ENCODE results near the gene YWHAQ. TPM values are rescaled to one million over a fixed set of nuclear protein-coding genes. Genes with fewer than 3 reads are reported as not detected.

YWHAQ gene
- total and polyA plus RNA-seq, 5 donors from 2014 or later: 160 to 359 (median 279) TPM

- H3K4me1 Mint-ChIP-seq: peaks cover 9 to 27% (median 12%) of the 10 kb centered on the region in 4 donors
- H3K4me3 Mint-ChIP-seq: no peak overlapping the region
These were observed 23.8 kb upstream of the YWHAQ start for GRCh38 chr2:9654452-9655100.

GRCh38 chr2:9653485-9654271 is 22.9 kb upstream of the YWHAQ start:
- Mint-ChIP-seq H3K27ac (no peak overlapping the region), H3K27me3 (no peaks in the 10 kb centered on the region), H3K36me3 (peaks cover 4% of the 10 kb centered on the region), H3K4me1 (peaks cover 9 to 27% (median 12%) of the 10 kb centered on the region in 4 donors), H3K4me3 (no peak overlapping the region), H3K9me3 (peaks cover 0 to 4% (median 0%) of the 10 kb centered on the region in 7 donors)
- DNase-seq (no peak), ATAC-seq (ENCODE audit: low read depth in 2 of 2) (no peak)
- Histone ChIP-seq H3K4me1 (ENCODE audit: control insufficient read depth, insufficient read depth, low read length, poor library complexity, severe bottlenecking) (peaks cover 13% of the 10 kb centered on the region), H3K27me3 (ENCODE audit: control insufficient read depth, insufficient read depth, low read length) (no peaks in the 10 kb centered on the region), H3K27ac (ENCODE audit: insufficient read depth, low read length, poor library complexity, severe bottlenecking) (no peak overlapping the region), H3K9me3 (ENCODE audit: control insufficient read depth in 2 of 2, low read length in 2 of 2) (no peaks in the 10 kb centered on the region), H3K4me3 (ENCODE audit: low read depth, low read length) (no peak overlapping the region), H3K36me3 (ENCODE audit: control insufficient read depth, insufficient read depth, low read length) (no peaks in the 10 kb centered on the region)

More at GRCh38 chr2:9654452-9655100, 23.8 kb upstream of the YWHAQ start:
- peaks cover 0 to 4% (median 0%) of the 10 kb centered on the region in 7 donors for H3K9me3 Mint-ChIP-seq
- peaks cover 4% of the 10 kb centered on the region for H3K36me3 Mint-ChIP-seq
- ATAC-seq (ENCODE audit: low read depth in 2 of 2) (no peak), DNase-seq (no peak)
- H3K4me1 ChIP-seq (ENCODE audit: control insufficient read depth, insufficient read depth, low read length, poor library complexity, severe bottlenecking): peaks cover 13% of the 10 kb centered on the region
- H3K36me3 ChIP-seq (ENCODE audit: control insufficient read depth, insufficient read depth, low read length): no peaks in the 10 kb centered on the region
- no peaks in the 10 kb centered on the region for H3K27me3 Mint-ChIP-seq
- no peak overlapping the region for H3K27ac ChIP-seq (ENCODE audit: insufficient read depth, low read length, poor library complexity, severe bottlenecking)
- peak overlapping the region in 1 of 3 donors; percentile 58 for H3K27ac Mint-ChIP-seq
- no peak overlapping the region for H3K4me3 ChIP-seq (ENCODE audit: low read depth, low read length)
- H3K27me3 ChIP-seq (ENCODE audit: control insufficient read depth, insufficient read depth, low read length): no peaks in the 10 kb centered on the region
- no peaks in the 10 kb centered on the region for H3K9me3 ChIP-seq (ENCODE audit: control insufficient read depth in 2 of 2, low read length in 2 of 2)

- H3K27ac Mint-ChIP-seq: no peak overlapping the region
- H3K4me3 ChIP-seq (ENCODE audit: low read depth, low read length): no peak overlapping the region
- no peak overlapping the region for H3K4me3 Mint-ChIP-seq
- H3K4me1 Mint-ChIP-seq: peaks cover 9 to 27% (median 12%) of the 10 kb centered on the region in 4 donors
- H3K4me1 ChIP-seq (ENCODE audit: control insufficient read depth, insufficient read depth, low read length, poor library complexity, severe bottlenecking): peaks cover 13% of the 10 kb centered on the region
- DNase-seq (no peak), ATAC-seq (ENCODE audit: low read depth in 2 of 2) (no peak)
- H3K9me3 ChIP-seq (ENCODE audit: control insufficient read depth in 2 of 2, low read length in 2 of 2): no peaks in the 10 kb centered on the region
- H3K36me3 Mint-ChIP-seq: peaks cover 4% of the 10 kb centered on the region
- H3K27ac ChIP-seq (ENCODE audit: insufficient read depth, low read length, poor library complexity, severe bottlenecking): no peak overlapping the region
- peaks cover 0 to 4% (median 0%) of the 10 kb centered on the region in 7 donors for H3K9me3 Mint-ChIP-seq
- H3K36me3 ChIP-seq (ENCODE audit: control insufficient read depth, insufficient read depth, low read length): no peaks in the 10 kb centered on the region
- H3K27me3 ChIP-seq (ENCODE audit: control insufficient read depth, insufficient read depth, low read length): no peaks in the 10 kb centered on the region
- H3K27me3 Mint-ChIP-seq: no peaks in the 10 kb centered on the region
These were observed 22.2 kb upstream of the YWHAQ start for GRCh38 chr2:9652898-9653479.

- no peak overlapping the region for H3K27ac Mint-ChIP-seq
- peaks cover 0 to 4% (median 0%) of the 10 kb centered on the region in 7 donors for H3K9me3 Mint-ChIP-seq
- H3K27me3 Mint-ChIP-seq: no peaks in the 10 kb centered on the region
- no peak overlapping the region for H3K4me3 Mint-ChIP-seq
- DNase-seq (no peak), ATAC-seq (ENCODE audit: low read depth in 2 of 2) (no peak)
- H3K36me3 ChIP-seq (ENCODE audit: control insufficient read depth, insufficient read depth, low read length): no peaks in the 10 kb centered on the region
- peaks cover 4% of the 10 kb centered on the region for H3K36me3 Mint-ChIP-seq
- H3K4me1 ChIP-seq (ENCODE audit: control insufficient read depth, insufficient read depth, low read length, poor library complexity, severe bottlenecking): peaks cover 13% of the 10 kb centered on the region
- H3K27ac ChIP-seq (ENCODE audit: insufficient read depth, low read length, poor library complexity, severe bottlenecking): no peak overlapping the region
- peaks cover 9 to 20% (median 12%) of the 10 kb centered on the region in 4 donors for H3K4me1 Mint-ChIP-seq
- no peaks in the 10 kb centered on the region for H3K27me3 ChIP-seq (ENCODE audit: control insufficient read depth, insufficient read depth, low read length)
- no peak overlapping the region for H3K4me3 ChIP-seq (ENCODE audit: low read depth, low read length)
- no peaks in the 10 kb centered on the region for H3K9me3 ChIP-seq (ENCODE audit: control insufficient read depth in 2 of 2, low read length in 2 of 2)
These were observed 21.5 kb upstream of the YWHAQ start for GRCh38 chr2:9652267-9652666.

- H3K27ac ChIP-seq (ENCODE audit: insufficient read depth, low read length, poor library complexity, severe bottlenecking): no peak overlapping the region
- Mint-ChIP-seq H3K27ac (no peak overlapping the region), H3K9me3 (peaks cover 0 to 4% (median 0%) of the 10 kb centered on the region in 7 donors), H3K36me3 (peaks cover 4% of the 10 kb centered on the region), H3K4me1 (peaks cover under 1 to 5% (median 3%) of the 10 kb centered on the region in 4 donors), H3K27me3 (no peaks in the 10 kb centered on the region), H3K4me3 (no peak overlapping the region)
- no peaks in the 10 kb centered on the region for H3K9me3 ChIP-seq (ENCODE audit: control insufficient read depth in 2 of 2, low read length in 2 of 2)
- peaks cover 2% of the 10 kb centered on the region for H3K4me1 ChIP-seq (ENCODE audit: control insufficient read depth, insufficient read depth, low read length, poor library complexity, severe bottlenecking)
- H3K4me3 ChIP-seq (ENCODE audit: low read depth, low read length): no peak overlapping the region
- H3K36me3 ChIP-seq (ENCODE audit: control insufficient read depth, insufficient read depth, low read length): no peaks in the 10 kb centered on the region
- no peaks in the 10 kb centered on the region for H3K27me3 ChIP-seq (ENCODE audit: control insufficient read depth, insufficient read depth, low read length)
- DNase-seq (no peak), ATAC-seq (ENCODE audit: low read depth in 2 of 2) (no peak)
These were observed 19.5 kb upstream of the YWHAQ start for GRCh38 chr2:9650119-9650821.

DNA sequence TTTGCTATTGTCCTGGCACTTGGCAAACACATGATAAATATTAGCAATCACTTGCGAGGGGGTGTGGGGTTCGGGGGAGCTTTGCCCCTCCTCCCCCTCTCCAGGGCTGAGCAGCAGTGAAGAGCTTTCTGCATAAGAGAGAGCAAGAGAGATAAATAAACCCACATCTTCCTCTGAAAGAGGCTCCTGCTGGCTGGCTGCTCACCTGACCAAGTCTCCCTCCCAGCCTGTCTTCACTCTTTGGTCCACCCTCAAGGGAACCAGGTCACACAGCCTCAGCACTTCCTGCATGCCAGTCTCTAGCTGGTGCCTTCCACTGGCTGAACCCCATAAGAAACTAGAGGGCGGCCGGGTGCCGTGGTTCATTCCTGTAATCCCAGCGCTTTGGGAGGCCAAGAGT is 18.5 kb upstream of the YWHAQ start:
- no peak overlapping the region for H3K27ac Mint-ChIP-seq

DNA sequence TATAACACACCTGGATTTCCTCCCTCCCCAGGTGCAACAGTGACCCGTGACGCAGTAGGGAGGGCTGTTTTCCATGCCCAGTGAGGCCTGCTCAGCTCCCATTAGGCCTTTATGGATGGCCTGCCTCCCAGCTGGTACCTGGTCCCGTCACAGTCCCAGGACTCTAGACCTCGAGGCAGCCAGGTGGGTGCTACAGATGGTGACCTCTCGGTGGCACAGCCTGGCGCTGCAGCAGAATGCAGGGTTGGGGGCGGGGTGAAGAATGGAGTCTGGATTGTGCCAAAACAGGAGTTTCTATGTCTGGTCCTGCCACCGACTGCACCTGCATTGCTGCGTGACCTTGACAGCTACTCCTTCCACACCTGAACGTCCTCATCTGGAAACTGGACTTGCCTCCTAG is 18.0 kb upstream of the YWHAQ start:
- H3K36me3 Mint-ChIP-seq: peaks cover 4% of the 10 kb centered on the region
- H3K9me3 Mint-ChIP-seq: peaks cover 0 to 4% (median 0%) of the 10 kb centered on the region in 7 donors
- Histone ChIP-seq H3K4me3 (ENCODE audit: low read depth, low read length) (no peak overlapping the region), H3K27ac (ENCODE audit: insufficient read depth, low read length, poor library complexity, severe bottlenecking) (no peak overlapping the region), H3K4me1 (ENCODE audit: control insufficient read depth, insufficient read depth, low read length, poor library complexity, severe bottlenecking) (no peaks in the 10 kb centered on the region), H3K27me3 (ENCODE audit: control insufficient read depth, insufficient read depth, low read length) (no peaks in the 10 kb centered on the region), H3K36me3 (ENCODE audit: control insufficient read depth, insufficient read depth, low read length) (no peaks in the 10 kb centered on the region), H3K9me3 (ENCODE audit: control insufficient read depth in 2 of 2, low read length in 2 of 2) (no peaks in the 10 kb centered on the region)
- H3K4me3 Mint-ChIP-seq: no peak overlapping the region
- peaks cover 0 to 5% (median 2%) of the 10 kb centered on the region in 4 donors for H3K4me1 Mint-ChIP-seq
- H3K27me3 Mint-ChIP-seq: no peaks in the 10 kb centered on the region
- no peak for DNase-seq
- no peak overlapping the region for H3K27ac Mint-ChIP-seq
- no peak for ATAC-seq (ENCODE audit: low read depth in 2 of 2)

More for the DNA sequence above, 18.5 kb upstream of the YWHAQ start:
- Histone ChIP-seq H3K9me3 (ENCODE audit: control insufficient read depth in 2 of 2, low read length in 2 of 2) (no peaks in the 10 kb centered on the region), H3K36me3 (ENCODE audit: control insufficient read depth, insufficient read depth, low read length) (no peaks in the 10 kb centered on the region), H3K4me1 (ENCODE audit: control insufficient read depth, insufficient read depth, low read length, poor library complexity, severe bottlenecking) (no peaks in the 10 kb centered on the region), H3K27me3 (ENCODE audit: control insufficient read depth, insufficient read depth, low read length) (no peaks in the 10 kb centered on the region), H3K4me3 (ENCODE audit: low read depth, low read length) (no peak overlapping the region), H3K27ac (ENCODE audit: insufficient read depth, low read length, poor library complexity, severe bottlenecking) (no peak overlapping the region)
- peaks cover 0 to 4% (median 0%) of the 10 kb centered on the region in 7 donors for H3K9me3 Mint-ChIP-seq
- peaks cover 4% of the 10 kb centered on the region for H3K36me3 Mint-ChIP-seq
- no peak overlapping the region for H3K4me3 Mint-ChIP-seq
- H3K4me1 Mint-ChIP-seq: peaks cover 0 to 5% (median 2%) of the 10 kb centered on the region in 4 donors
- H3K27me3 Mint-ChIP-seq: no peaks in the 10 kb centered on the region
- no peak for ATAC-seq (ENCODE audit: low read depth in 2 of 2)
- DNase-seq: no peak

All from CD4-positive, CD25-positive, alpha-beta regulatory T cell (primary cell).